Measurements from ENCODE around the gene SPP1.
"Not testable (repeated sequence)": the region's sequence is repeated elsewhere in the genome, so short reads cannot be mapped to it uniquely, and the experiment has no call there.

The SPP1 gene

GRCh38 chr4:88022289-88022688 is 46.8 kb downstream of the SPP1 start:
- DNase-seq (ENCODE audit: low read depth in 2 of 2), result no peak
- H3K4me3 ChIP-seq (replicated peaks in 1 of 2; ENCODE audit: low read depth in 2 of 2, low read length in 2 of 2), result no peak overlapping the region
- TF ChIP-seq CTCF (IDR thresholded peaks at IDR 0.05; ENCODE audit: low read depth, low read length), result no peak

GRCh38 chr4:88025868-88026661 is 50.6 kb downstream of the SPP1 start:
- not testable (repeated sequence) for H3K4me3 ChIP-seq (replicated peaks in 1 of 2; ENCODE audit: low read depth in 2 of 2, low read length in 2 of 2); DNase-seq (ENCODE audit: low read depth in 2 of 2)

GRCh38 chr4:88027611-88028608 is 52.4 kb downstream of the SPP1 start:
- no peak overlapping the region for H3K4me3 ChIP-seq (replicated peaks in 1 of 2; ENCODE audit: low read depth in 2 of 2, low read length in 2 of 2)
- DNase-seq (ENCODE audit: low read depth in 2 of 2), result peak; percentile 75 to 85
- TF ChIP-seq CTCF (IDR thresholded peaks at IDR 0.05; ENCODE audit: low read depth, low read length), result no peak

GRCh38 chr4:88028946-88029345 is 53.4 kb downstream of the SPP1 start:
- no peak for DNase-seq (ENCODE audit: low read depth in 2 of 2)

GRCh38 chr4:88029556-88029955 is 54.0 kb downstream of the SPP1 start:
- H3K4me3 ChIP-seq (replicated peaks in 1 of 2; ENCODE audit: low read depth in 2 of 2, low read length in 2 of 2), result no peak overlapping the region
- TF ChIP-seq CTCF (IDR thresholded peaks at IDR 0.05; ENCODE audit: low read depth, low read length), result no peak
- DNase-seq (ENCODE audit: low read depth in 2 of 2), result no peak

More at GRCh38 chr4:88028946-88029345, 53.4 kb downstream of the SPP1 start:
- TF ChIP-seq CTCF (IDR thresholded peaks at IDR 0.05; ENCODE audit: low read depth, low read length), result no peak
- H3K4me3 ChIP-seq (replicated peaks in 1 of 2; ENCODE audit: low read depth in 2 of 2, low read length in 2 of 2), result no peak overlapping the region

GRCh38 chr4:88030565-88031310 is 55.2 kb downstream of the SPP1 start:
- no peak for DNase-seq (ENCODE audit: low read depth in 2 of 2)
- TF ChIP-seq CTCF (IDR thresholded peaks at IDR 0.05; ENCODE audit: low read depth, low read length), result no peak
- no peak overlapping the region for H3K4me3 ChIP-seq (replicated peaks in 1 of 2; ENCODE audit: low read depth in 2 of 2, low read length in 2 of 2)

All from cardiac fibroblast (primary cell).